A549 (cell line): ENCODE data around the gene PMS1. TPM values are rescaled to one million over a fixed set of nuclear protein-coding genes. Genes with fewer than 3 reads are reported as not detected.

Experiments
- ATAC-seq, 2 experiments: fragments of 200-7000 bp in 1 of 2; fragments of >200 bp in 1 of 2; cut with Nextera tagmentation in 1 of 2; cut with Tn5 transposase in 1 of 2; 3 replicates each; pipeline versions ENCODE4 v1.8.0 to v1.9.1; 2018 to 2020; ENCODE audit warnings: mild to moderate bottlenecking in 1 of 2, moderate library complexity in 1 of 2
- CTCF ChIA-PET: fragments of 300-600 bp; sonication (Branson Sonifier 250); formaldehyde crosslinking; extraction: SDS; loops from one replicate; lab custom pipeline; 2021; ENCODE audit warnings: antibody characterized with exemption, inconsistent platforms; lab: Yijun Ruan, JAX
- POLR2A ChIA-PET: fragments of 350-600 bp; formaldehyde crosslinking; extraction: SDS; loops from one replicate; lab custom pipeline; 2021; ENCODE audit warnings: antibody characterized with exemption, inconsistent platforms; lab: Yijun Ruan, JAX
- DNase-seq, 2 experiments: peaks; one replicate each; pipeline versions ENCODE4 v3.0.0 to v3.0.0-alpha.2; 2011 to 2016; ENCODE audit warnings: low read depth in 1 of 2, low spot score in 1 of 2
- FAIRE-seq: peaks from 2 replicates; lab custom pipeline; 2011; peaks lifted over from hg19 to GRCh38; lab: Jason Lieb, UNC
- H3K27ac ChIP-seq, 2 experiments: fragments of >200 bp; sonication (Bioruptor Twin); formaldehyde crosslinking; 3 replicates each; pipeline ENCODE4 v1.5.1; 2016 to 2017
- H3K4me1 ChIP-seq: fragments of >200 bp; sonication (Bioruptor Twin); formaldehyde crosslinking; 3 replicates; pipeline ENCODE4 v1.6.1; 2016
- H3K4me2 ChIP-seq: fragments of >200 bp; sonication (Bioruptor Twin); formaldehyde crosslinking; 3 replicates; pipeline ENCODE4 v1.6.1; 2016
- H3K4me3 ChIP-seq: fragments of >200 bp; sonication (Bioruptor Twin); formaldehyde crosslinking; 3 replicates; pipeline ENCODE4 v1.5.1; 2016
- H3K9me3 ChIP-seq: fragments of >200 bp; sonication (Bioruptor Twin); formaldehyde crosslinking; 3 replicates; pipeline ENCODE4 v1.6.1; 2016
- BCL3 ChIP-seq: fragments of >200 bp; sonication (Bioruptor Twin); formaldehyde crosslinking; IDR thresholded peaks from 3 replicates; pipeline ENCODE4 v1.6.1; 2016
- CEBPB ChIP-seq, 2 experiments: fragments of >200 bp in 1 of 2; sonication (Bioruptor Twin) in 1 of 2; formaldehyde crosslinking in 1 of 2; IDR thresholded peaks; 2 replicates each; pipeline ENCODE4 v1.6.1; 2012 to 2016
- EHF ChIP-seq: fragments of 250-450 bp; sonication (Bioruptor Pico); IDR thresholded peaks from 2 replicates; pipeline ENCODE4 v1.5.0; 2020; ENCODE audit warnings: mild to moderate bottlenecking
- EHMT2 ChIP-seq: fragments of 200-600 bp; sonication (generic); IDR thresholded peaks from 2 replicates; pipeline ENCODE4 v1.6.1; 2016; ENCODE audit warnings: antibody characterized with exemption, low read depth, mild to moderate bottlenecking, moderate library complexity
- ELK1 ChIP-seq: fragments of 150-350 bp; IDR thresholded peaks from 2 replicates; pipeline ENCODE4 v1.6.1; 2014; ENCODE audit warnings: low read depth, mild to moderate bottlenecking, low read length
- EP300 ChIP-seq, 2 experiments: fragments of >200 bp; sonication (Bioruptor Twin); formaldehyde crosslinking; IDR thresholded peaks; 2 replicates in 1 of 2; 3 replicates in 1 of 2; pipeline ENCODE4 v1.6.1; 2016 to 2017
- ESRRA ChIP-seq: fragments of 150-350 bp; IDR thresholded peaks from 2 replicates; pipeline ENCODE4 v1.6.1; 2014; ENCODE audit warnings: mild to moderate bottlenecking, low read length, borderline replicate concordance
- FOSL2 ChIP-seq, 2 experiments: fragments of 450-650 bp in 1 of 2; fragments of >200 bp in 1 of 2; sonication (Bioruptor Twin) in 1 of 2; formaldehyde crosslinking; IDR thresholded peaks; 2 replicates each; pipeline versions ENCODE4 v1.5.0 to v1.6.1; 2016 to 2020; ENCODE audit warnings: mild to moderate bottlenecking in 1 of 2, moderate library complexity in 1 of 2
- HDAC2 ChIP-seq: fragments of 200-600 bp; sonication (generic); IDR thresholded peaks from 2 replicates; pipeline ENCODE4 v1.6.1; 2016
- HES2 ChIP-seq: fragments of >200 bp; sonication (Bioruptor Twin); formaldehyde crosslinking; IDR thresholded peaks from 2 replicates; pipeline ENCODE4 v1.6.1; 2016
- HOXA7 ChIP-seq: fragments of 250-450 bp; sonication (Bioruptor Pico); IDR thresholded peaks from 2 replicates; pipeline ENCODE4 v1.5.0; 2020; ENCODE audit warnings: mild to moderate bottlenecking, moderate library complexity
- HOXB5 ChIP-seq: fragments of 250-450 bp; sonication (Bioruptor Pico); IDR thresholded peaks from 2 replicates; pipeline ENCODE4 v1.5.0; 2020; ENCODE audit warnings: mild to moderate bottlenecking, moderate library complexity
- JUN ChIP-seq, 2 experiments: fragments of >200 bp; sonication (Bioruptor Twin); formaldehyde crosslinking; IDR thresholded peaks; 2 replicates in 1 of 2; 3 replicates in 1 of 2; pipeline ENCODE4 v1.6.1; 2016 to 2017
- JUNB ChIP-seq: fragments of >200 bp; sonication (Bioruptor Twin); formaldehyde crosslinking; IDR thresholded peaks from 2 replicates; pipeline ENCODE4 v1.6.1; 2016
- MAX ChIP-seq: IDR thresholded peaks from 2 replicates; pipeline ENCODE4 v1.6.1; 2012
- MAZ ChIP-seq: fragments of 150-350 bp; IDR thresholded peaks from 2 replicates; pipeline ENCODE4 v1.6.1; 2014; ENCODE audit warnings: antibody characterized with exemption, low read depth, low read length, borderline replicate concordance
- MYC ChIP-seq: IDR thresholded peaks from 2 replicates; pipeline ENCODE4 v1.6.1; 2012; ENCODE audit warnings: mild to moderate bottlenecking, inconsistent platforms, low read length, improper control_type of control experiment, borderline replicate concordance
- NPAS2 ChIP-seq: fragments of 250-450 bp; sonication (Bioruptor Pico); IDR thresholded peaks from 2 replicates; pipeline ENCODE4 v1.8.0; 2022; ENCODE audit warnings: mild to moderate bottlenecking, moderate library complexity, borderline replicate concordance
- NR3C1 ChIP-seq: fragments of >200 bp; sonication (Bioruptor Twin); formaldehyde crosslinking; IDR thresholded peaks from 3 replicates; pipeline ENCODE4 v1.6.1; 2017
- PBX3 ChIP-seq: IDR thresholded peaks from 2 replicates; pipeline ENCODE4 v1.6.1; 2012
- POLR2AphosphoS2 ChIP-seq: conservative IDR thresholded peaks from 2 replicates; pipeline ENCODE4 v1.6.1; 2012; ENCODE audit warnings: low read length, improper control_type of control experiment, inconsistent platforms
- RAD21 ChIP-seq, 2 experiments: fragments of >200 bp in 1 of 2; sonication (Bioruptor Twin) in 1 of 2; formaldehyde crosslinking in 1 of 2; IDR thresholded peaks in 1 of 2; conservative IDR thresholded peaks in 1 of 2; 2 replicates in 1 of 2; 3 replicates in 1 of 2; pipeline ENCODE4 v1.6.1; 2012 to 2018; ENCODE audit warnings: inconsistent platforms in 1 of 2
- RARB ChIP-seq: fragments of 250-450 bp; sonication (Bioruptor Pico); IDR thresholded peaks from 2 replicates; pipeline ENCODE4 v1.8.0; 2021; ENCODE audit warnings: mild to moderate bottlenecking, moderate library complexity
- SMC3 ChIP-seq: fragments of >200 bp; sonication (Bioruptor Twin); formaldehyde crosslinking; IDR thresholded peaks from 3 replicates; pipeline ENCODE4 v1.6.1; 2018; ENCODE audit warnings: inconsistent platforms
- SREBF2 ChIP-seq: fragments of 450-650 bp; IDR thresholded peaks from 2 replicates; pipeline ENCODE4 v1.6.1; 2014; ENCODE audit warnings: mild to moderate bottlenecking, moderate library complexity
- TFCP2L1 ChIP-seq: fragments of 250-450 bp; sonication (Bioruptor Pico); IDR thresholded peaks from 2 replicates; pipeline ENCODE4 v1.5.0; 2021; ENCODE audit warnings: mild to moderate bottlenecking
- ZFP36 ChIP-seq: fragments of 450-650 bp; IDR thresholded peaks from 2 replicates; pipeline ENCODE4 v1.6.1; 2014; ENCODE audit warnings: borderline replicate concordance; ENCODE audit not compliant: partially characterized antibody
- WGBS: methylation state at CpG from one replicate; pipeline ENCODE4 v1.1.6; 2017; ENCODE audit errors: missing lambda C conversion rate; 5-methylcytosine and 5-hydroxymethylcytosine counted together
- polyA plus RNA-seq, 4 experiments: library from polyadenylated mRNA; depleted of rRNA in 3 of 4; stranded (reverse); fragments of >200 nt; fragmentation: RNase III in 1 of 4; extraction: RNeasy Plus Mini Kit Qiagen cat#74134 plus additional on column Dnase treatment in 1 of 4; gene quantifications; 2 replicates in 3 of 4; 3 replicates in 1 of 4; pipeline ENCODE4 v1.2.3, GENCODE V29; 2011 to 2017

The PMS1 gene
- polyA plus RNA-seq, 2 of the 4 experiments (the other 2 are of a cell fraction), result 16.1 to 28.9 TPM

GRCh38 chr2:189841019-189841418 is 56.8 kb downstream of the PMS1 start:
- no peak for TF ChIP-seq MAZ
- no peak for TF ChIP-seq JUN (IDR thresholded peaks at IDR 0.05)
- TF ChIP-seq MAX, result no peak
- TF ChIP-seq HOXB5 (CRISPR knock-in tag), result no peak
- no peak for TF ChIP-seq ZFP36
- TF ChIP-seq TFCP2L1 (CRISPR knock-in tag), result no peak
- no peak for TF ChIP-seq HOXA7 (CRISPR knock-in tag)
- TF ChIP-seq SMC3, result no peak
- no peak for TF ChIP-seq RAD21 (conservative IDR thresholded peaks at IDR 0.05 in 1 of 2, IDR thresholded peaks at IDR 0.05 in 1 of 2)
- TF ChIP-seq BCL3, result no peak
- no peak for TF ChIP-seq MYC
- TF ChIP-seq SREBF2, result no peak
- no peak for TF ChIP-seq EP300 (IDR thresholded peaks at IDR 0.05)
- Histone ChIP-seq H3K4me2 (no peak overlapping the region), H3K4me3 (no peak overlapping the region), H3K4me1 (peaks cover 40% of the 10 kb centered on the region), H3K9me3 (no peaks in the 10 kb centered on the region), H3K27ac (peak overlapping the region in 1 of 2 experiments; percentile 44; a peak in 2 of 6 replicates)
- ChIA-PET CTCF (no interaction called here), POLR2A (no interaction called here)
- DNase-seq (no peak), FAIRE-seq (no peak), ATAC-seq (no peak)

GRCh38 chr2:189848276-189848675 is 64.0 kb downstream of the PMS1 start:
- CTCF ChIA-PET, result no interaction called here
- FAIRE-seq, result no peak
- 85% methylated on average over 2 of the region's 2 CpGs for WGBS
- DNase-seq, result no peak
- TF ChIP-seq HDAC2 (no peak), NPAS2 (CRISPR knock-in tag) (no peak), TFCP2L1 (CRISPR knock-in tag) (no peak), PBX3 (no peak), NR3C1 (no peak)
- TF ChIP-seq, all 56 proteins: peak for 0
- Histone ChIP-seq H3K27ac (no peak overlapping the region), H3K4me3 (no peak overlapping the region), H3K9me3 (no peaks in the 10 kb centered on the region), H3K4me1 (peaks cover 18% of the 10 kb centered on the region), H3K4me2 (no peak overlapping the region)
- POLR2A ChIA-PET, result no interaction called here
- no peak for ATAC-seq

GRCh38 chr2:189849550-189849949 is 65.3 kb downstream of the PMS1 start:
- Histone ChIP-seq H3K9me3 (no peaks in the 10 kb centered on the region), H3K27ac (no peak overlapping the region), H3K4me3 (no peak overlapping the region)
- FAIRE-seq, result no peak
- TF ChIP-seq HOXA7 (CRISPR knock-in tag), result no peak
- TF ChIP-seq, all 56 proteins: peak for 0
- 95% methylated on average over 2 of the region's 2 CpGs for WGBS
- DNase-seq, result no peak
- ATAC-seq, result no peak
- Histone ChIP-seq H3K4me2 (no peak overlapping the region), H3K4me1 (peaks cover 6% of the 10 kb centered on the region; the same call in 2 of the 3 replicates)
- POLR2A ChIA-PET, result no interaction called here
- CTCF ChIA-PET, result interaction anchor here (0.6 to 0.7 kb wide), 3 partner anchors 126 to 1110 kb away, joined by 3 to 5 read pairs (median 3); no protein-coding TSS in a partner anchor

- Histone ChIP-seq H3K4me3 (no peak overlapping the region), H3K27ac (no peak overlapping the region), H3K4me2 (no peak overlapping the region), H3K9me3 (no peaks in the 10 kb centered on the region), H3K4me1 (peaks cover 7% of the 10 kb centered on the region; the same call in 1 of the 3 replicates)
- no peak for ATAC-seq
- POLR2A ChIA-PET, result no interaction called here
- CTCF ChIA-PET, result interaction anchor here (0.6 kb wide), 1 partner anchor 666 kb away, joined by 3 read pairs; no protein-coding TSS in a partner anchor
- no peak for DNase-seq
- WGBS, result 79% methylated on average over 1 of the region's 1 CpG
- FAIRE-seq, result no peak
- no peak for TF ChIP-seq FOSL2 (IDR thresholded peaks at IDR 0.05)
- no peak for TF ChIP-seq FOSL2 (CRISPR knock-in tag; IDR thresholded peaks at IDR 0.05)
- no peak for TF ChIP-seq HES2
- TF ChIP-seq ELK1, result no peak
- TF ChIP-seq HOXA7 (CRISPR knock-in tag), result no peak
- TF ChIP-seq POLR2AphosphoS2, result no peak
- TF ChIP-seq EHF (CRISPR knock-in tag), result no peak
- TF ChIP-seq JUNB, result no peak
- TF ChIP-seq MAX, result no peak
- TF ChIP-seq EHMT2, result no peak
- TF ChIP-seq ESRRA, result no peak
- TF ChIP-seq CEBPB (IDR thresholded peaks at IDR 0.05), result no peak
- no peak for TF ChIP-seq HDAC2
- TF ChIP-seq RARB (CRISPR knock-in tag), result no peak
- no peak for TF ChIP-seq ZFP36
These were observed 67.0 kb downstream of the PMS1 start for GRCh38 chr2:189851174-189851826.
